ENCODE measurements around the gene KRT84. TPM values are rescaled to one million over a fixed set of nuclear protein-coding genes. Genes with fewer than 3 reads are reported as not detected.
"Not testable (repeated sequence)": the region's sequence is repeated elsewhere in the genome, so short reads cannot be mapped to it uniquely, and the experiment has no call there.

KRT84 gene
- total RNA-seq, 1 donor from 2014 or later = not detected

DNA sequence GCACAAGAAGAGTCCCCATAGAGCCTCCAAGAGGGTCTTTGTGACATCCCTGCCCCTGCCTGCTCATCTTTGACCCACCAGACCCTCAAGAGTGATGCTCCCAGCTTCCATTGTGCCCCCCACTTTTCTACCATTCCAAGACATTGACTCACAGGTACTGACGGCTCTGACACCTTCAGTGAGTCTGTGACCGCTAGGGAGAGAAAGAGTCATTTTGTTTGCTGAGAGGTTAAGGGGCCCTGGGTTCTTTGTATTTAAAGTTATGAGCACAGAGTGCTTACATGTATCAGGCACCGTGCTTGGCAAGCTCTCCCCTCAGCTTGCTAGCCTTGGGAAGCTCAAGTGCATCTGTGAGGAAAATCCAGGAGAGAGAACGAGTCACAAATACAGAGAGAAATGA is 27.8 kb upstream of the KRT84 start:
- FAIRE-seq = no peak

DNA sequence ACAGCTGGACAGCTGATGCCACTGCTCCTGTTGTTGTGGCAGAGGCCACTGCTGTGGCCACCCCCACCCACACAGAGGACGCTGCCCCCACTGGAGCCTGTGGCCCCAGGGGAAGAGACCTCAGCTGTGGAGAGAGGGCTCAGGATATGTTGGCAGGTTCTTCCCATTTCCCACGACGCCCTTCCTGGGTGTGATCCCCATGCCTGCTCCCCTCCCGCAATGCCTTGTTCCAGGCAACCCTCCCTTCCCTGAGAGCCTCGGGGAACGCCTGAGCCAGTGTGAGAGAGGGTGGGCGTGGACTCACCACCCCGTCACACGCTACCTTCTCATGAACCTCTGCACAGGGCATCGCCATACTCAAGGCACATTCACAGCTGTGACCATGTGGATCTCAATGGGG is 26.4 kb upstream of the KRT84 start:
- no peak for FAIRE-seq
- no peak for DNase-seq (ENCODE audit: low spot score in 2 of 2)

More for the DNA sequence above, 27.8 kb upstream of the KRT84 start:
- DNase-seq (ENCODE audit: low spot score in 2 of 2) = no peak

DNA sequence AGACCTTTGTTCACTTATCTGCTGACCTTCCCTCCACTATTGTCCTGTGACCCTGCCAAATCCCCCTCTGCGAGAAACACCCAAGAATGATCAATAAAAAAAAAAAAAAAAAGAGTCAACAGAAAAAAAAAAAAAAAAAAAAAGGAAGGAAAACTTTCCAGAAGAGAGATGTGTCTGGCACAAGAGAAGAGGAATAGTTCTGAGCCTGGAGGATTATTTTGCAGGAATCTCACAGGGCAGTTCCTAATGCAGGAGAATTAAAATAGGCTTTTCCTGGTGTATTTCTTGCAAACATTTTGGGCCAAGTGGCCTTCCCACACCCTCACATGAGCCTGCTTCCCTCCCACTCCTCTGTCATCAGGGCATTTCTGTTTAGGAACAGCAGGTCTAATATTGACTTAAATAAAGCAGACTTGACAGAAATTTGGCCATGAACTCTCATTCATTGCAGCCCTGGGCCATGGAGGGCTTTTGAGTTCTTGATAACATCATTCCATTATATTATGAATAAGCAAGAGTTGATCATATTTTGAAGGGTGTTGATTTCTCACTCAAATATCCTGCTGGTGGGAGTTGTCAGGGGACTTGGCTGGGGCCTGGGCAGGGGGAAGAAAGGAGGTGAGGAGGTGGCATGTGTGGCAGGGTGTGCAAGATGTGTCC is 25.3 kb upstream of the KRT84 start:
- DNase-seq (ENCODE audit: low spot score in 2 of 2); FAIRE-seq: not testable (repeated sequence)

DNA sequence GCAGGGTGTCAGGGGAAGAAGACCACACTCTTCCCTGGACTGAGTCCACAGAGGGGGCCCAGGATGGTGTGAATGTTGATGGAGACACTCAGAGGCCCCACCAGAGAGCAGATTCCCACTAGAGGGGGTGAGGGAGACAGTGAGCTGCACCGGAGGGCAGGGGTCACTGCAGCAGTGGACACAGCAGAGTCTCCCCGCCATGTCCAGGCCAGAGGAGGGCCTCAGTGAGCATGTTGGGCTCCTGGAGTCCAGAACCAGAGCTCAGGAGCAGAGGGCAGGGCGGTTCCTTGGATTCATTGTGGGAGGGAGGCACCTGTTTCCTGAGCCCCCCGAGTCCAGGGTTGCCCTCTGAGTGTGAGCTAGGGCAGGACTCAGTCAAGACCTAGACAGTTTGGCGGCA is 22.5 kb upstream of the KRT84 start:
- FAIRE-seq (no peak), DNase-seq (ENCODE audit: low spot score in 2 of 2) (no peak)

DNA sequence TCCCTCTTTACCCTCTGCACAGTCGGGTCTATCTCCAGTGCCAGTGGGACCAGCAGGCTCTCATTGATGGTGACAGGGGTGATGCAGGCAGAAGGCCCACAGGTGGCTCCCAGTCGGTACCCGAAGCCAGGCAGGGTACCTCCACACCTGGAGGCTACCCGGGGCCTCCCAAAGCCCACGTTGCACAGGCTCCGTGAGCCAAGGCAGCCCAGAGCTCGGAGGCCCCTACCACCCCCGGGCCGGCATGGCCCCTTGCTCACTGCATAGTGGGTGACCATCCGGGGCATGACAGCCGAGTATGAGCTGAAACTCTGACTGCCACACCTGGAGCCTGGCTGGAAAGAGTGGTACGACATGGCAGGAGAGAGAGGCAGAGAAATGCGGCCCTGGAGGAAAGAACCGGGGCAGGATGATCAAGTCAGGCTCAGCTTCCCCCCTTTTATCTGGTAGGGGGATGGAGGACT is 20.5 kb upstream of the KRT84 start, which contains the start of gene KRT82:
Gene KRT82, minus strand, starts transcription at position 414 of the 464 bp plus-strand sequence. Its CDS starts 58 bp downstream, at position 356.
- FAIRE-seq = no peak
- no peak for DNase-seq (ENCODE audit: low spot score in 2 of 2)

DNA sequence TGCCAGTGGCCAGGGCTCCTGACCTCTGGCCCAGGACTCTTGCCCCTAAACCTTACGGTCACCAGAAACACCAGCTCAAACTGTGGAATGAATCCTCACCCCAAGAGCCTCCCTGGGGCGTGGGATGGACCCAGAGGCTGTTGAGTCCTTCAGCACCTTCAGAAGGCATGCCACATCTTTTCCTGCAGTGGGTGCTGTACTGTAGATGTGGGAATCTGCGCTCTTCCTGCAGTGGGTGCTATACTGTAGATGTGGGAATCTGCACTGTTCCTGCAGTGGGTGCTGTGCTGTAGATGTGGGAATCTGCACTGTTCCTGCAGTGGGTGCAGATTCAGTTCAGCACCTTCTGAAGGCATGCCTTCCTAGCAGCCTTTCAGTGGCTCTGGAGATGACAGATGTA is 19.5 kb upstream of the KRT84 start:
- no peak for FAIRE-seq
- no peak for DNase-seq (ENCODE audit: low spot score in 2 of 2)

DNA sequence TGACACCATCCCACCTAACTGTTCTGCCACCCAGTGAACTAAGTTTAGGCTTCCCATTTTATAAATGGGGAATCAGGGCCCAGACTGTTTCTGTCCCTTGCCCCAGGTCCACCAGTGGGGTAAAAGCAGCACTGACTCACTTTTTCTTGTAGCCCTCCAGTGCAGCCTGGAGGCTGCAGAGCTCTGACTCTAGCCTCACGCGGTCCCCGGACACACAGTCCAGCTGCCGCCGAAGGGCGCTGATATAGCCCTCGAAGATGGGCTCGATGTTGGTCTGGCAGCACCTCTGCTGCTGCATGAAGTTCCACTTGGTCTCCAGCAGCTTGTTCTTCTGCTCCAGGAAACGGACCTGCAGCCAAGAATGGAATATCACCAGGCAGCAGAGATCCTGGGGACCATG is 18.1 kb upstream of the KRT84 start:
- DNase-seq (ENCODE audit: low spot score in 2 of 2) (no peak), FAIRE-seq (no peak)

DNA sequence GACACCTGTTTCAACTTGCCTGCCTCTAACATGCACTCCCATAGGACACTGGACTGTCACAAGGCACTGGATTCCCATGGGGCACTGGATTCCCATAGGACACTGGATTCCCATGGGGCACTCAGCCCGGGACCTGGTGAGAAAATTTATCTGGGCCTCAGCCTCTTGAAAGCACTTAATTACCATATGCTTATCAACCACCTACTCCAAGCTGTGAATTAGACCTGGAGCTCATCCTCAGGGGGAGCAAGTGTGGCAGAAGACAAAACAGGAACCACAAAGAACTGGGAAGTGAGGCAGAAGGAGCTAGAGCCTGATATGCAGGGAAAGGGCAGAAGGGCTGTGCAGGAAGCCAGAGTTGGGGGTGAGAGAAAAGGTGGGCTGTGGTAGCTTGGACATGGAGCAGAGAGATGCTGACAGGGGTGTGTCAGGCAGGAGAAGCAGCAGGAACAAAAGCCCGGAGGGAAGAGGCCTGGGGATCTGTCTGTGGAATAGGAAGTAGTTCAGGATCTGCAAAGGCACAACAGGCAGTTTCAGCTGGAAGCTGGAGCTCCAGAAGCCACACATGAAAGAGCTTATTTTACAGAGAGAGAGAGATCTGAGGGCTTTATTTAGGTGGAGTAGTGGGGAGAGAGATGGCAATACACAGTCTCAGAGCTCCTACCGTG is 17.6 kb upstream of the KRT84 start:
- no peak for DNase-seq (ENCODE audit: low spot score in 2 of 2)
- no peak for FAIRE-seq

DNA sequence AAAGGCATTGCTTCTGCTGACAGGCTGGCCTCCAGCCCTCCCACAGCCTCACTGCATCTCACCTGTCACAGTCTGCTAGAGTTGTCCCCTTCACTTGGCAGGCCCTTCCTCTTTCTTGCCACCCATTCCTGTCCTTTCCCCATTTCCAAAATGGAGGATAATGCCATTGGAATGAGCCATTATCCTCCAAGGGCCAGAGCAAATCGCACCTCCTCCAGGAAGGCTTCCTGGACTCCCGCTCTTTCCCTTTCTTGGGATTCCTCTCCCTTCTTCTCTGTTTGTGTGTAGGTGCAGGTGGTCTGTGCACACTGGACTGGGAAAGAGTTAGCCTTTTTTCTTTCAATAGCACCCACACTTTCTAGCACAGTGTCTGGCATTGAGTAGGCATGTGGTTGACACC is 16.9 kb upstream of the KRT84 start:
- no peak for FAIRE-seq
- no peak for DNase-seq (ENCODE audit: low spot score in 2 of 2)

DNA sequence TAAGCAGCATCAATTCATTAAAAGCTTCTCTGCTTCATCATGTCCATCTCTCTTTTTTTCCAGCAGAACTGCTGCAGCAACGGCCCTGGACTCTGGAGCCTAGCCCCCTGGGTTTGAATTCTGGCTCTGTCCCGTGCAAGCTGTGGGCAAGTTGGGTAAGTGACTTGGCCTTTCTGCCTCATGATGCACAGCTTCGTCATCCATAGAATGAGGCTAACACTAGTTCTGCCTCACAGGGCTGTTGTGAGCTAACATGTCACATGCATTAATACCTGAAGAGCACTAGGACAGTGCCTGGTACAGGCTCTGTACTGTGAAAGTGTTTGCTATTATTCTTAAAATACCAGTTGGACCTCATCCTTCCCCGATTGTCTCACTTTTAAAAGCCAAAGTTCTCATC is 16.5 kb upstream of the KRT84 start:
- DNase-seq (ENCODE audit: low spot score in 2 of 2) (no peak), FAIRE-seq (no peak)

DNA sequence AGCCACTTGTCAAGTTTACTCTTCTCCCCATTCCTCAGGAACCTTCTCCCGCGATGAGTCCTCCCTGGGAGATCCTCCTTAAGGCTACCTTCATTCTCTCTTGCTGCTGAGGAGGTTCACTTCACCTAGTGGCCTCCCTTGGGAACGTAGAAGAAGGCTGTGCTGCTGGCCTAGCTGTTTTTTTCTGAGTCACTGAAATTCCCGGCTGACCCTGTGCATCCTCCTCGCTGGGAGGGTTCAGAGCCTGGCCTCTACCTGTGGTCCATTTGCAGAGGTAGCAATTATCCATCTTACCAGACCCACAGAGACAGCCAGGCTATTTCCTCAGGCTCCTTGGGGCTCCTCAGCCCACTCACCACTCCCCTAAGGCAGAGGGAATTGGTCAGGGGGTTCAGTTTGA is 16.1 kb upstream of the KRT84 start:
- no peak for FAIRE-seq
- no peak for DNase-seq (ENCODE audit: low spot score in 2 of 2)

DNA sequence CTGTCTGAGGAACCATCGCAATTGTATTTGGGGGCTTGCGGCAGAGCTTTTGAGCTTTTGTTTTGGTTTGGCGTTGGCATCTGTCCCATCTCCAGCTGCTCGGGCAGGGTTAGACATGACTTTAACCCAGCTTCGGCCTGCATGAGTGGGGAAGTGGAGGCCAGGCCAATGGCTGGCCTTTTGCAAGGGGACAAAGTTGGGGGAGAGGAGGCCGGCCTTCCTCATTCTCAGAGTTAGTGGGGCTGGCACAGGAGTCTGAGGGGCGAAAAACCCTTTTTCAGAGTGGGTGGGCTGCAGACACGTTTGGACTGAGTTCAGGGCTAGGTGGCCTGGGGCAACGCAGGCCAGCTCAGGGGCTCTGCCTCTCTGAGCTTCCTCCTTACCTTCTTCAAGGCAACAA is 15.5 kb upstream of the KRT84 start:
- FAIRE-seq (no peak), DNase-seq (ENCODE audit: low spot score in 2 of 2) (no peak)

DNA sequence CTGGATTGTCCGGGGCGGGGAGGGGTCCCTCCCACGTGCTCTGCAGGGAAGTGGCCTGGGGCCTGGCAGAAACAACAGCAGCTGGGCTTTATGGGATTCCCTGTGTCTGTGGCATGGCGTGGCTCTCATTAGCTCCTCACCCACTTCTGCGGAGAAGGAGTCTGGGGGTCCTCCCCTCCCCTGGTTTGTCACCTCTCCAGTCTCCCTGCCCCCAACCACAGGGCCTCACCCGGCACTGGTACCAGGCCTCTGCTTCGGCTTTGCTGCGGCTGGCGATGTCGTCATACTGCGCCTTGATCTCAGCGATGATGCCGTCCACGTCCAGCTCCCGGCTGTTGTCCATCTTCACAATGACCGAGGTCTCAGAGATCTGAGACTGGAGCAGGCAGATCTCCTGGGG is 14.3 kb upstream of the KRT84 start:
- DNase-seq (ENCODE audit: low spot score in 2 of 2) = no peak
- FAIRE-seq = no peak

DNA sequence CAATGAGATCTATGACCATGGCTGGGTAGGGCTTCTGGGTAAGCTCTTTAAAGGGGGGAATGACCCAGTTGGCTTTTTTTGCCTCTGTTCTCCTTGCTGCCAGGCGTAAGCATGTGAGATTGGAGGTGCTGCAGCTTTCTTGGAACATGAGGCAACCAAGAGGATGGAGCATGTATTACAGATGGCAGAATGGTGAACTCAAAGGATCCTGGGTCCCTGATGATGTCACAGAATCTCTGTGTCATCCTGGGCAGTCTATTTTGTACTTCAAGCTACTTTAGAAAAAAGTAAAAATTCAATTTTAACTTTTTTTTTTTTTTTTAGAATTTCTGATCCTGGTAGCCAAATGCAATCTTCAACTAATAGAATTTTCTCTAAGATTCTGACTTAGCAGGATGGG is 12.7 kb upstream of the KRT84 start:
- no peak for DNase-seq (ENCODE audit: low spot score in 2 of 2)
- FAIRE-seq = no peak

DNA sequence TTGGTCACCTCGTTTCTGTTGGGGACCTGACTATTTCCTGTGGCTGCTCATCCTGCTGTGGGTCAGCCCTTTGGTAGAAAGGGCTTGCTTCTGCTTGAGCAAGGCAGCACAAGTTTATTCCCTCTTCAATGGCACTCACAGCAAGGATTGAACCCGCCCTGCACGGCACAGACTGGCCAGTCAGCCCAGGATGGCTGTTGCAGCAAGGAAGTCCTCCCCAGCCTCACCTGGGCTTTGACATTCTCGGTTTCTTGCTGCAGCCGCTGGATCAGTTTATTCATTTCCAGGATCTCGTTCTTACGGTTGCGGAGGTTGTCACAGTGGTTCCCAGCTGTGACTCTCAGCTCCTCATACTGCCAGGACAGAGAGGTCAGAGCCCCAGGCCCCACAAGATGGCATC is 11.2 kb upstream of the KRT84 start:
- FAIRE-seq = no peak
- DNase-seq (ENCODE audit: low spot score in 2 of 2) = no peak

DNA sequence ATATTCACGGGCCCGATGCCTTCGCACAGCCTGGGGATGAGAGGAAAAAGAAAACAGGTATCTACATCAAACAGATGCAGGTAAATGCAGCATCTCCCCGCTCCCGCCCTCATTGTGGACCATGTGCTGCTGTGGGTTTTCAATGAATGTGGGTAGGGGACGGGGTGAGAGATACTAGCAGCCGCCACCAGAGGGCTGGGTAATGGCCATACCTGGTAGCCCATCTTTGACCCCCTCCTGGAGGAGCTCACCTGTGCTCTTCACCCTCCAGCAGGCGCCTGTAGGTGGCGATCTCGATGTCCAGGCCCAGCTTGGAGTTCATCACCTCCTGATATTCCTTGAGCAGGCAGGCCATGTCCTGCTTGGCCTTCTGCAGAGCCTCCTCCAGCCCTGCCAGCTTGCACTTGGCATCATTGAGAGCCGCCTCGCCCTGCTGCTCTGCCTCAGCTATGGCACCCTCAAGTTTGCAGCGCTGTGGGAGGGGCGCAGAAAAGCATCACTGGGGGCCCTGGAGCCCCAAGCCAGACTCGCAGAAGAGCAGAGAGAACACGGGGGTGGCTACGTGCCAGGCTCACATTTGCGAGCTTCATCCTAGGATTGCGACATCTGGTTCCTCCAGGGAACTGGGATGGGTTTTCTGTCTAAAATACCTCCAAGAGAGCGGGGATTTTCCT is 10.4 kb upstream of the KRT84 start:
- DNase-seq (ENCODE audit: low spot score in 2 of 2) (no peak), FAIRE-seq (no peak)

DNA sequence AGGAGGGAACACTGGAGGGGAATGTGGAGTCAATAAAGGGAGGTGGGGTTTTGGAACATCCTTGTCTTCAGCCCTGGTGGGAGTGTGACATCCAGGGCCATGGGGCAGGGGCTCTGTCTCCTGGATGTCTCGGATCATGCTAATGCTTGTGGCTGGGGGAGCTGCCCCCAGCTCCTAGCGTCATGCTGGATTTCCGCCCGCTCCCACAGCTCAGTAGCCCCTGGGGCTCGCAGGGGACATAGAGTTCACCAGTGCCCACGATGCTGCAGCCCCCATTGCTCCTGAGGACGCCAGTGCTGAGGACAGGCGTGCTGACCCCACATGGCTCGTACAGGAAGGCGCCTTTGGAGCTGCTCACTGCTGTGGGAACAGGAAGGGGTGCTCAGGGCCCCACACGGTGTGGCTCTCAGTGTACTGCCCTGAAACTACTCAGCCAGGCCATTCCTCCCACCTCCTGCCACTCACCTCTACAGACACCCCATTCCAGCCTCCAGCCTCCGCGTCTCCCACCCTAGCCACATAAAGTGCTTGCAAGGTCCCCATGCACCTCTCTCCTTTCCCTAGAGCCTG is 9.5 kb upstream of the KRT84 start:
- DNase-seq (ENCODE audit: low spot score in 2 of 2) = no peak

DNA sequence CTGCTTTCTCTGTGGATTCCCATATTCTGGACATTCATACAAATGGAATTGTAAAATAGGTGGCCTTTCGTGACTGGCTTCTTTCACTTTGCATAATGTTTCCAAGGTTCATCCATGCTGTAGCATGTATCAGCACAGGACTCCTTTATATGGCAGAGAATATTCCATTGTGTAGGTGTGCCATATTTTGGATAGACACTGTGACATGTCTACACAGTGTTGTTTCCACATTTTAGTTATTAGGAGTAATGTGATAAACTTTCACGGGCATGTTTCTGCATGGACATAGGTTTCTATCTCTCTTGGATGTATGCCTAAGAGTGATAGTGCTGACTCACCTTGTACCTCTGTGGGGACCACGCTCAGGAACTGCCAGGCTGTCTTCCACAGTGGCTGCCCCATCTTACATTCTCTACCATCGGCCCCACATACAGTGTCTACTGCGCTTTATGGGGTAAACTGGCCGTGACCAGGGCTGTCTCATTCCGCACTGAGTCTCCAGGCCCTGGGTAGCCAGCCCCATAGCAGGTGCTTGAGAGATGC is 7.1 kb upstream of the KRT84 start:
- FAIRE-seq (no peak), DNase-seq (ENCODE audit: low spot score in 2 of 2) (no peak)

More for the DNA sequence above, 9.5 kb upstream of the KRT84 start:
- no peak for FAIRE-seq

DNA sequence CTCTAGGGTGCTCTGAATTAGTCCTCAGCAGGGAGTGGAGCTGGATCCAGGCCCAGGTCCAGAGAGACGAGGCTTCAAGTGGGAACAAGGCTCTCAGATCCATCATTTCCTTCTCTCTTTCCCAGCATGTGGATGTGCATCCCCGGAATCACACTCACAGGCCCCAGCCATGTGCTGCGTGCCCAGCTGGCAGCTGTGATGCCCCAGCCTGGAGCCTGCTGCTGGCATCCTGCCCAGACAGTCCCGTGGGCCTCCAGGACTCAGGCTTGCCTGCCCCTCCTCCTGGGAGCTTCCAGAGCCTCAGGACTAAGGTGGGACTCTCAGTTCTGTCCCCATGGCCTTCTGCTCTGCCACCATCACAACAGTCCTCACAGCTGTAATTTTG is 6.2 kb upstream of the KRT84 start:
- DNase-seq (ENCODE audit: low spot score in 2 of 2) = peak in 1 of 2 donors; percentile 59

DNA sequence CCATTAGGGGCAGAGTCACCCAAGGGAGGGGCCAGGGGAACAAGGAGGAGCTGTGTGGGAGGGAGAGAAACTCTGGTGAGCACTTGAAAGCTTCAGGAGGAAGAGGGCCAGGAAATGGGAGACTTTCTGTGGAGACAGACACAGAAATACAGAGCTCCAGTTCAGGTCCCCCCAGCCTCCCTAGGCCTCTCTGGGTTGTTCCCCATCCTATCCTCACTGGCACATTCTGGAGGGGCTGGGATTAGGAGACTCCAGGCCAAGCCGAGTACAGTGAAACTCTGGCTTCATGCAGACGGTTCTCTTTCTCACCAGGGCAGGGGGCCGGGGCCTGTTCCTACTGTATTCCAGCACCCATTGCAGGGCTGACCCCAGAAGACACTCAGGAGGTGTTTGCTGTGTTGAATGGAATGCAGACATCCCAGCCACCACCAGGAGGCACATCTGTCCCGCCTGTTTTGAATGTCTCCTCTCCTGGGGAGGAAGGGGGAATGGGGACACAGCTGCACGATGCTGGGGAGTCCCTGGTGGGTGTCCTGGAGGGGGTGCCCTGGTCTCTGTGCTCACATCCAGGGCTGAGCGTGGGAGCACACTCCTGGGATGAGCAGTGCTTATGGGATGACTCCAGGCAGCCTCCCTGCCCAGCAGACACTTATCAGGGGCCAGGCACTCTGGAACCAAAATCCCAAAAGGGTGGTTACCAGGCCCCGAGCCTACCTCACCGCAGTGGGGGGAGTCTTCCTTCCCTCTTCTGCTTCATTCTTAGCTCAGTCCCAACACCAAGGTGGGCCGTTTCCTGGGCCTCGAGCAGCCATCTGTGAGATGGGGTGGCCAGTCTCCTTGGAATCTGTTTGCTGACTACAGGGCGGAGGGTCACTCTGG is 5.5 kb upstream of the KRT84 start:
- no peak for DNase-seq (ENCODE audit: low spot score in 2 of 2)
- no peak for FAIRE-seq

More for the DNA sequence above, 6.2 kb upstream of the KRT84 start:
- FAIRE-seq = no peak
